ENCODE measurements around the gene MN1.

DNA sequence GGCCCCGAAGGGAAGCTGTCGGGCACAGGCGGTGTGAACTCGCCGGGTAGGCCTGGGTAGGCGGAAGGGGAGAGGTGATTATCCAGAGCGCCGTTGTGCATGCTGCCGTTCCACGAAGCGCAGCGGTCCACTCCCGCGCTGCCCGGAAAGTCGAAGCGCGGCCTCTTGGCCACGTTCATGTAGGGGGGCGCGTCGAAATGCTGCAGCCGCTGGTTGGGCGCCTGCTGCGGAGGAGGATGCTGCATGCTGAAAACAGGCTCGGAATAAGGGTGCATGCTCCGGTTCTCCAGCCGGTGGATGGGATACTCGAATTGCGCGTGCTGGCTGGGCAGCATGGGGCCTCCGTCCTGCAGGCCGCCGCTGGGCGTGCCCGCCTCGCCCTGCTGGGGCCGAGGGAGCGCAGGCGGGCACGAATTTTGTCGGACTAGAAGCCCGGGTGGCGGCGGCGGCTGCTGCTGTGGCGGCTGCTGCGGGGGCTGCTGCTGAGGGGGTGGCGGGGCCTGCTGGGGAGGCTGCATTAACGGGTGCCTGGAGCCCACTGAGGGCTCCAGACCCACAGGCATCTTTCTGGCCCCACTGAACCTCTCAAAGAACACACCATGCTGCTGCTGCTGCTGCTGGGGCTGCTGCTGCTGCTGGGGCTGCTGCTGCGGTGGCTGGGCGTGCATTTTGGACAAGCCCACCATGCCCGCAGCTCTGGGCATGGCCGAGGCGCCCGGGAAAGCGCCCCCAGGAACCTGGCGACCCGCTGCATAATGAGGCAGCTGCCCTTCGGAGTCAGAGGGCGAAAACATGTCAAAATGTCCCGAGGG lies 2.3 kb downstream of the MN1 start:
- TF ChIP-seq CTCF (IDR thresholded peaks at IDR 0.05) = no peak
- no peak for TF ChIP-seq POLR2A (IDR thresholded peaks at IDR 0.05)

All from adrenal gland (tissue), 5 donors.